GM10248 (cell line): Measurements from ENCODE around the gene CCNYL1.

Source experiments
- CTCF ChIA-PET: fragments of 300-600 bp; sonication (Branson Sonifier 250); formaldehyde crosslinking; extraction: SDS; loops from one replicate; lab custom pipeline; 2021; ENCODE audit warnings: antibody characterized with exemption; lab: Yijun Ruan, JAX
- POLR2A ChIA-PET: fragments of 350-650 bp; sonication (Branson Sonifier 250); formaldehyde crosslinking; extraction: SDS; loops from one replicate; lab custom pipeline; 2020; ENCODE audit warnings: antibody characterized with exemption; lab: Yijun Ruan, JAX
- DNase-seq: peaks from one replicate; pipeline ENCODE4 v3.0.0; 2012; ENCODE audit errors: extremely low spot score
- TF ChIP-seq, protein P1 (sequence below): IDR thresholded peaks from 2 replicates; pipeline ENCODE4 v1.5.1; 2012; ENCODE audit warnings: mild to moderate bottlenecking, low read depth; ENCODE audit errors: extremely low read depth, missing control alignments, control extremely low read depth

Gene CCNYL1

DNA sequence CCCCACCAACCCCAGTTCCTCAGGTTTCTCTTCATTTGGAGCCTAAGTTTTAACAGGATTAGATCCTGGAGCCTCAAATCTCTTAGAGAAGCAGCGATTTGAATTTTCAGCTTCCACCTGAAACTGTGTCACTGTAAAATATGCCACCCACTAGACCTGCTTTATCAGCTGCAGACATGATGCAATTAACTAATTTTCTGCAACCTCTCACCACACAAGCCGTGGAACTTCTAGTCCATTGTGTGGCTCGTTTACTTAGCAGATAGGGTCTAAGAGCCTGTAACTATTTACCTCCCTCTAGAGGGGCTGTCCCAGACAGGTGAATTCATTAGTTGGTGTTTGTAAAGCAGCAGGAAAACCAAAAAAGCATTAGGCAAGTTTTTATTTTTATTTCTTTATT lies 89.8 kb downstream of the CCNYL1 start:
- no peak for DNase-seq
- ChIA-PET POLR2A (no interaction called here), CTCF (no interaction called here)
- TF ChIP-seq, protein P1, sequence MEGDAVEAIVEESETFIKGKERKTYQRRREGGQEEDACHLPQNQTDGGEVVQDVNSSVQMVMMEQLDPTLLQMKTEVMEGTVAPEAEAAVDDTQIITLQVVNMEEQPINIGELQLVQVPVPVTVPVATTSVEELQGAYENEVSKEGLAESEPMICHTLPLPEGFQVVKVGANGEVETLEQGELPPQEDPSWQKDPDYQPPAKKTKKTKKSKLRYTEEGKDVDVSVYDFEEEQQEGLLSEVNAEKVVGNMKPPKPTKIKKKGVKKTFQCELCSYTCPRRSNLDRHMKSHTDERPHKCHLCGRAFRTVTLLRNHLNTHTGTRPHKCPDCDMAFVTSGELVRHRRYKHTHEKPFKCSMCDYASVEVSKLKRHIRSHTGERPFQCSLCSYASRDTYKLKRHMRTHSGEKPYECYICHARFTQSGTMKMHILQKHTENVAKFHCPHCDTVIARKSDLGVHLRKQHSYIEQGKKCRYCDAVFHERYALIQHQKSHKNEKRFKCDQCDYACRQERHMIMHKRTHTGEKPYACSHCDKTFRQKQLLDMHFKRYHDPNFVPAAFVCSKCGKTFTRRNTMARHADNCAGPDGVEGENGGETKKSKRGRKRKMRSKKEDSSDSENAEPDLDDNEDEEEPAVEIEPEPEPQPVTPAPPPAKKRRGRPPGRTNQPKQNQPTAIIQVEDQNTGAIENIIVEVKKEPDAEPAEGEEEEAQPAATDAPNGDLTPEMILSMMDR = no peak

DNA sequence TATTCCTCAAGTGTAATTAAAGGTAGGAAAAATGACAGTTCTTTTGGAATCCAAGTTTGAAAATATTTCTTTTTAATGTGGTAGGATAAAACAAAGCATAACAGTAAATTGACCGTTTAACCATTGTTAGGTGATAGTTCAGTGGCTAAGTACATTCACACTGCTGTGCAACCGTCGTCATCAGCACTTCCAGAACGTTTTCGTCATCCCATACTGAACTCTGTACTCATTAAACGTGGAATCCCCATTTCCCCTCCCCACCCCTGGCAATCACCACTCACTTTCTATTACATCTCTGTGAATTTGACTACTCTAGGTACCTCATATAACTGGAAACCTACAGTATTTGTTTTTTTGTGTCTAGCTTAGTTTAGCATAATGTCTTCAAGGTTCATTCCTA lies 91.2 kb downstream of the CCNYL1 start:
- no peak for DNase-seq
- TF ChIP-seq, protein P1 = no peak
- ChIA-PET CTCF (no interaction called here), POLR2A (interaction anchor here (0.6 kb wide), 1 partner anchor 10 kb away, joined by 9 read pairs; no protein-coding TSS in a partner anchor)
